Stimulated activated CD8-positive, alpha-beta memory T cell treated with anti-CD3 and anti-CD28 coated beads, Interleukin-12 subunit alpha, Interleukin-12 subunit beta, amount 100 ng/mL, for 4 hours (primary cell): ENCODE data around the gene FAXDC2.
"Not testable (repeated sequence)": the region's sequence is repeated elsewhere in the genome, so short reads cannot be mapped to it uniquely, and the experiment has no call there.

Experiments used
- DNase-seq: peaks from one replicate; pipeline ENCODE4 v3.0.0-alpha.2; 2020; ENCODE audit warnings: low read depth

FAXDC2 gene

GRCh38 chr5:154860765-154861164 lies 10.4 kb upstream of the FAXDC2 start:
- DNase-seq = no peak

GRCh38 chr5:154860123-154860522 lies 9.7 kb upstream of the FAXDC2 start:
- DNase-seq = no peak

- DNase-seq = no peak
Measured at GRCh38 chr5:154858972-154859871, 8.8 kb upstream of the FAXDC2 start.

GRCh38 chr5:154858297-154858971 lies 8.0 kb upstream of the FAXDC2 start, which contains the start of gene CNOT8:
Gene CNOT8, plus strand, starts transcription at chr5:154858627. Its CDS starts 4,652 bp downstream, at chr5:154863279.
- peak; percentile 95 for DNase-seq

- peak; percentile 69 for DNase-seq
Measured at GRCh38 chr5:154857530-154858296, 7.3 kb upstream of the FAXDC2 start.

- DNase-seq = no peak
Measured at GRCh38 chr5:154851351-154851750, 948 bp upstream of the FAXDC2 start.

GRCh38 chr5:154849791-154850201 lies 607 bp downstream of the FAXDC2 start:
- no peak for DNase-seq

- no peak for DNase-seq
Measured at GRCh38 chr5:154849264-154849785, 1.1 kb downstream of the FAXDC2 start.

- DNase-seq = no peak
Measured at GRCh38 chr5:154844809-154845208, 5.6 kb downstream of the FAXDC2 start.

- DNase-seq = no peak
Measured at GRCh38 chr5:154842689-154843530, 7.5 kb downstream of the FAXDC2 start.

- no peak for DNase-seq
Measured at GRCh38 chr5:154841273-154841661, 9.1 kb downstream of the FAXDC2 start.

GRCh38 chr5:154840435-154841272 lies 9.7 kb downstream of the FAXDC2 start:
- no peak for DNase-seq

- no peak for DNase-seq
Measured at GRCh38 chr5:154837009-154837901, 13.1 kb downstream of the FAXDC2 start.

- DNase-seq = no peak
Measured at GRCh38 chr5:154836225-154836624, 14.2 kb downstream of the FAXDC2 start.

GRCh38 chr5:154835701-154836052 lies 14.7 kb downstream of the FAXDC2 start:
- DNase-seq = not testable (repeated sequence)

- DNase-seq = no peak
Measured at GRCh38 chr5:154834053-154834452, 16.4 kb downstream of the FAXDC2 start.

GRCh38 chr5:154832804-154833203 lies 17.6 kb downstream of the FAXDC2 start:
- not testable (repeated sequence) for DNase-seq

GRCh38 chr5:154831451-154831850 lies 19.0 kb downstream of the FAXDC2 start:
- DNase-seq = no peak

GRCh38 chr5:154830596-154830995 lies 19.8 kb downstream of the FAXDC2 start:
- no peak for DNase-seq
